GM12864 (cell line): Measurements from ENCODE around the gene GNA15.

Experiments used
- DNase-seq: peaks from one replicate; pipeline ENCODE4 v3.0.0-alpha.2; 2011; ENCODE audit warnings: low read depth
- H3K4me3 ChIP-seq: 2 replicates; pipeline ENCODE4 v1.5.1; 2011; ENCODE audit warnings: mild to moderate bottlenecking, low read depth, low read length, control low read depth
- CTCF ChIP-seq: IDR thresholded peaks from 2 replicates; pipeline ENCODE4 v1.5.1; 2011; ENCODE audit warnings: low read depth, mild to moderate bottlenecking, moderate library complexity, low read length, control low read depth, inconsistent platforms; ENCODE audit errors: missing control alignments

The GNA15 gene

GRCh38 chr19:3096902-3097326 is 38.9 kb upstream of the GNA15 start:
- no peak for DNase-seq
- TF ChIP-seq CTCF = no peak
- H3K4me3 ChIP-seq = no peak overlapping the region

- H3K4me3 ChIP-seq = no peak overlapping the region
- no peak for TF ChIP-seq CTCF
- no peak for DNase-seq
Measured at GRCh38 chr19:3097442-3097871, 38.4 kb upstream of the GNA15 start.

- no peak overlapping the region for H3K4me3 ChIP-seq
- no peak for TF ChIP-seq CTCF
- no peak for DNase-seq
Measured at GRCh38 chr19:3098141-3098514, 37.7 kb upstream of the GNA15 start.

- H3K4me3 ChIP-seq = no peak overlapping the region
- TF ChIP-seq CTCF = no peak
- no peak for DNase-seq
Measured at GRCh38 chr19:3098515-3099346, 37.1 kb upstream of the GNA15 start.

GRCh38 chr19:3099347-3100145 is 36.3 kb upstream of the GNA15 start:
- H3K4me3 ChIP-seq = no peak overlapping the region
- DNase-seq = no peak
- TF ChIP-seq CTCF = no peak

GRCh38 chr19:3100331-3100730 is 35.5 kb upstream of the GNA15 start:
- no peak for TF ChIP-seq CTCF
- no peak overlapping the region for H3K4me3 ChIP-seq

More at GRCh38 chr19:3100331-3100730, 35.5 kb upstream of the GNA15 start:
- no peak for DNase-seq
